CD4-positive, alpha-beta memory T cell (primary cell): ENCODE measurements around the gene MIS18BP1. TPM values are rescaled to one million over a fixed set of nuclear protein-coding genes. Genes with fewer than 3 reads are reported as not detected.
"Not testable (repeated sequence)": the region's sequence is repeated elsewhere in the genome, so short reads cannot be mapped to it uniquely, and the experiment has no call there.

Experiments
- CTCF ChIA-PET: fragments of 350-600 bp; sonication (Branson Sonifier 250); formaldehyde crosslinking; loops from one replicate; lab custom pipeline; 2021; ENCODE audit warnings: inconsistent platforms; ENCODE audit not compliant: partially characterized antibody; lab: Charles Lee
- POLR2A ChIA-PET: fragments of 350-600 bp; sonication (Branson Sonifier 250); formaldehyde crosslinking; loops from one replicate; lab custom pipeline; 2021; ENCODE audit not compliant: partially characterized antibody; lab: Charles Lee
- DNase-seq, 5 donors: peaks; one replicate each; pipeline versions ENCODE4 v3.0.0 to v3.0.0-alpha.2; 2020 to 2022; ENCODE audit warnings: mixed read lengths in 1 of 5
- H3K27ac ChIP-seq: one replicate; pipeline ENCODE4 v1.7.0; 2013; ENCODE audit warnings: low read depth, low read length
- H3K27me3 ChIP-seq: 2 replicates; pipeline ENCODE4 v1.7.0; 2013; ENCODE audit warnings: mild to moderate bottlenecking, low read length, moderate library complexity; ENCODE audit not compliant: insufficient read depth
- H3K36me3 ChIP-seq: 2 replicates; pipeline ENCODE4 v1.7.0; 2013; ENCODE audit warnings: mild to moderate bottlenecking, low read length, moderate library complexity; ENCODE audit not compliant: insufficient read depth
- H3K4me1 ChIP-seq: 2 replicates; pipeline ENCODE4 v1.7.0; 2013; ENCODE audit warnings: mild to moderate bottlenecking, low read length, moderate library complexity; ENCODE audit not compliant: insufficient read depth
- H3K4me3 ChIP-seq, 2 donors: one replicate each; pipeline ENCODE4 v1.7.0; 2013; ENCODE audit warnings: low read length in 2 of 2, mild to moderate bottlenecking in 1 of 2
- H3K9me3 ChIP-seq, 2 donors: one replicate each; pipeline ENCODE4 v1.7.0; 2013; ENCODE audit warnings: low read length in 2 of 2, control low read depth in 1 of 2; ENCODE audit not compliant: control insufficient read depth in 1 of 2
- H3K27ac Mint-ChIP-seq, 7 donors: one replicate each; pipeline ENCODE4 v1.8.0; 2020 to 2021; ENCODE audit warnings: mixed read lengths in 7 of 7, mild to moderate bottlenecking in 6 of 7, inconsistent platforms in 3 of 7, moderate library complexity in 3 of 7
- H3K27me3 Mint-ChIP-seq, 2 donors: one replicate each; pipeline ENCODE4 v1.8.0; 2020 to 2021; ENCODE audit warnings: mixed read lengths in 2 of 2
- H3K36me3 Mint-ChIP-seq, 2 donors: one replicate each; pipeline ENCODE4 v1.8.0; 2020 to 2021; ENCODE audit warnings: mixed read lengths in 2 of 2, inconsistent platforms in 1 of 2, mild to moderate bottlenecking in 1 of 2
- H3K4me1 Mint-ChIP-seq, 4 donors: one replicate each; pipeline ENCODE4 v1.8.0; 2020 to 2021; ENCODE audit warnings: mixed read lengths in 4 of 4, mild to moderate bottlenecking in 1 of 4
- H3K4me3 Mint-ChIP-seq, 8 donors: one replicate each; pipeline ENCODE4 v1.8.0; 2020 to 2021; ENCODE audit warnings: mixed read lengths in 8 of 8, mild to moderate bottlenecking in 7 of 8, moderate library complexity in 6 of 8, inconsistent platforms in 3 of 8
- H3K9me3 Mint-ChIP-seq, 8 donors: one replicate each; pipeline ENCODE4 v1.8.0; 2020 to 2021; ENCODE audit warnings: mixed read lengths in 8 of 8, mild to moderate bottlenecking in 5 of 8, inconsistent platforms in 3 of 8, moderate library complexity in 1 of 8
- intact Hi-C: fragments of 100-400 bp; cut with micrococcal nuclease; formaldehyde crosslinking; loops from one replicate; pipeline ENCODE4 v1.15.1; 2023
- polyA plus RNA-seq, 2 donors: library from polyadenylated mRNA; unstranded; fragments of 300-500 nt; fragmentation: Illumina TruSeq; gene quantifications; one replicate each; pipeline ENCODE4 v1.2.3, GENCODE V29; 2021
- total RNA-seq, 2 experiments: library from RNA; stranded (reverse); gene quantifications; one replicate each; pipeline ENCODE4 v1.2.3, GENCODE V29; 2021

MIS18BP1 gene
- total and polyA plus RNA-seq, 4 experiments from 2014 or later = 14.9 to 31.2 (median 29.7) TPM

- H3K27me3 ChIP-seq, H3K9me3 Mint-ChIP-seq, H3K9me3 ChIP-seq, H3K4me1 ChIP-seq, H3K4me3 Mint-ChIP-seq, CTCF ChIA-PET, H3K27me3 Mint-ChIP-seq, H3K4me1 Mint-ChIP-seq, H3K4me3 ChIP-seq, H3K27ac ChIP-seq, POLR2A ChIA-PET, intact Hi-C loops, DNase-seq: not testable (repeated sequence)
- Mint-ChIP-seq H3K27ac (peak overlapping the region in 3 of 7 donors; percentile 19 to 61 (median 46)), H3K36me3 (peaks cover 52 to 61% of the 10 kb centered on the region in 2 donors)
- H3K36me3 ChIP-seq = peaks cover 24% of the 10 kb centered on the region
Measured at GRCh38 chr14:45214341-45214740, 38.7 kb downstream of the MIS18BP1 start.

GRCh38 chr14:45213716-45214115 lies 39.3 kb downstream of the MIS18BP1 start:
- H3K36me3 Mint-ChIP-seq = peaks cover 52 to 62% of the 10 kb centered on the region in 2 donors
- H3K27me3 Mint-ChIP-seq, H3K4me3 ChIP-seq: not testable (repeated sequence)

GRCh38 chr14:45212231-45212630 lies 40.8 kb downstream of the MIS18BP1 start:
- H3K27me3 Mint-ChIP-seq = no peaks in the 10 kb centered on the region
- Histone ChIP-seq H3K36me3 (peaks cover 14% of the 10 kb centered on the region), H3K27me3 (no peaks in the 10 kb centered on the region), H3K9me3 (no peaks in the 10 kb centered on the region), H3K27ac (no peak overlapping the region), H3K4me1 (no peaks in the 10 kb centered on the region), H3K4me3 (no peak overlapping the region)
- peaks cover 43 to 54% of the 10 kb centered on the region in 2 donors for H3K36me3 Mint-ChIP-seq
- peak in 1 of 5 donors; percentile 32 for DNase-seq
- H3K9me3 Mint-ChIP-seq = no peaks in the 10 kb centered on the region
- peaks cover 0 to 1% (median under 1%) of the 10 kb centered on the region in 4 donors for H3K4me1 Mint-ChIP-seq
- ChIA-PET CTCF (no interaction called here), POLR2A (no interaction called here)
- no peak overlapping the region for H3K4me3 Mint-ChIP-seq
- peak overlapping the region in 2 of 7 donors; percentile 7 to 25 for H3K27ac Mint-ChIP-seq
- intact Hi-C loops = no loop called here

More at GRCh38 chr14:45213716-45214115, 39.3 kb downstream of the MIS18BP1 start:
- H3K4me3 Mint-ChIP-seq, POLR2A ChIA-PET, H3K27ac ChIP-seq, H3K27me3 ChIP-seq, H3K9me3 ChIP-seq, H3K4me1 ChIP-seq, DNase-seq, CTCF ChIA-PET, H3K4me1 Mint-ChIP-seq, H3K9me3 Mint-ChIP-seq, intact Hi-C loops: not testable (repeated sequence)
- peak overlapping the region in 1 of 7 donors; percentile 45 for H3K27ac Mint-ChIP-seq
- peaks cover 20% of the 10 kb centered on the region for H3K36me3 ChIP-seq

GRCh38 chr14:45211295-45211694 lies 41.7 kb downstream of the MIS18BP1 start:
- intact Hi-C loops = no loop called here
- Histone ChIP-seq H3K36me3 (peaks cover 8% of the 10 kb centered on the region), H3K27me3 (no peaks in the 10 kb centered on the region), H3K4me3 (no peak overlapping the region), H3K4me1 (no peaks in the 10 kb centered on the region), H3K27ac (no peak overlapping the region), H3K9me3 (no peaks in the 10 kb centered on the region)
- ChIA-PET CTCF (no interaction called here), POLR2A (no interaction called here)
- Mint-ChIP-seq H3K4me3 (no peak overlapping the region), H3K27me3 (no peaks in the 10 kb centered on the region), H3K9me3 (no peaks in the 10 kb centered on the region), H3K36me3 (peaks cover 49 to 54% of the 10 kb centered on the region in 2 donors), H3K27ac (no peak overlapping the region), H3K4me1 (peaks cover 0 to 1% (median under 1%) of the 10 kb centered on the region in 4 donors)
- no peak for DNase-seq

- Mint-ChIP-seq H3K9me3 (no peaks in the 10 kb centered on the region), H3K27me3 (no peaks in the 10 kb centered on the region), H3K27ac (peak overlapping the region in 1 of 7 donors; percentile 17), H3K36me3 (peaks cover 52 to 58% of the 10 kb centered on the region in 2 donors), H3K4me3 (no peak overlapping the region), H3K4me1 (peaks cover 0 to 1% (median under 1%) of the 10 kb centered on the region in 4 donors)
- Histone ChIP-seq H3K4me1 (no peaks in the 10 kb centered on the region), H3K27ac (no peak overlapping the region), H3K36me3 (peaks cover 8% of the 10 kb centered on the region), H3K9me3 (no peaks in the 10 kb centered on the region), H3K27me3 (no peaks in the 10 kb centered on the region), H3K4me3 (no peak overlapping the region)
- POLR2A ChIA-PET = no interaction called here
- CTCF ChIA-PET = no interaction called here
- intact Hi-C loops = no loop called here
- DNase-seq = no peak
Measured at GRCh38 chr14:45210159-45210558, 42.8 kb downstream of the MIS18BP1 start.

- ChIA-PET CTCF (no interaction called here), POLR2A (no interaction called here)
- Histone ChIP-seq H3K9me3 (no peaks in the 10 kb centered on the region), H3K4me1 (no peaks in the 10 kb centered on the region), H3K27ac (no peak overlapping the region), H3K27me3 (no peaks in the 10 kb centered on the region), H3K4me3 (no peak overlapping the region), H3K36me3 (no peaks in the 10 kb centered on the region)
- H3K4me3 Mint-ChIP-seq = no peak overlapping the region
- H3K36me3 Mint-ChIP-seq = peaks cover 28 to 32% of the 10 kb centered on the region in 2 donors
- no peaks in the 10 kb centered on the region for H3K9me3 Mint-ChIP-seq
- H3K27ac Mint-ChIP-seq = peak overlapping the region in 3 of 7 donors; percentile 12 to 62 (median 46)
- no peaks in the 10 kb centered on the region for H3K27me3 Mint-ChIP-seq
- no peak for DNase-seq
- H3K4me1 Mint-ChIP-seq = peaks cover 0 to 11% (median 0%) of the 10 kb centered on the region in 4 donors
- intact Hi-C loops = no loop called here
Measured at GRCh38 chr14:45204241-45204640, 48.8 kb downstream of the MIS18BP1 start.

- Mint-ChIP-seq H3K9me3 (no peaks in the 10 kb centered on the region), H3K36me3 (peaks cover 17 to 27% of the 10 kb centered on the region in 2 donors), H3K27me3 (no peaks in the 10 kb centered on the region), H3K4me3 (no peak overlapping the region), H3K27ac (peak overlapping the region in 3 of 7 donors; percentile 16 to 59 (median 17)), H3K4me1 (peaks cover 0 to 11% (median 0%) of the 10 kb centered on the region in 4 donors)
- DNase-seq = peak in 1 of 5 donors; percentile 2
- ChIA-PET CTCF (interaction anchor here (0.8 kb wide), 1 partner anchor 54 kb away, joined by 3 read pairs; no protein-coding TSS in a partner anchor), POLR2A (no interaction called here)
- no peak overlapping the region for H3K4me3 ChIP-seq
- H3K27ac ChIP-seq = no peak overlapping the region
- no peaks in the 10 kb centered on the region for H3K27me3 ChIP-seq
- no peaks in the 10 kb centered on the region for H3K36me3 ChIP-seq
- intact Hi-C loops = no loop called here
- no peaks in the 10 kb centered on the region for H3K4me1 ChIP-seq
- H3K9me3 ChIP-seq = no peaks in the 10 kb centered on the region
Measured at GRCh38 chr14:45201905-45202304, 51.1 kb downstream of the MIS18BP1 start.
